H1 (cell line): ENCODE results near the gene OR6M1. TPM values are rescaled to one million over a fixed set of nuclear protein-coding genes. Genes with fewer than 3 reads are reported as not detected.

Experiments used
- CTCF ChIA-PET: fragments of 300-600 bp; sonication (Branson Sonifier 250); formaldehyde crosslinking; loops from one replicate; lab custom pipeline; 2021; ENCODE audit not compliant: partially characterized antibody; lab: Charles Lee
- POLR2A ChIA-PET: fragments of 300-600 bp; sonication (Branson Sonifier 250); formaldehyde crosslinking; loops from one replicate; lab custom pipeline; 2021; ENCODE audit warnings: inconsistent platforms; ENCODE audit not compliant: partially characterized antibody; lab: Charles Lee
- DNase-seq, 2 experiments: peaks; one replicate each; pipeline versions ENCODE4 v3.0.0 to v3.0.0-alpha.2; 2010 to 2022; ENCODE audit warnings: low spot score in 2 of 2, low read depth in 1 of 2, mixed read lengths in 1 of 2
- FAIRE-seq: peaks from 2 replicates; lab custom pipeline; 2011; peaks lifted over from hg19 to GRCh38; lab: Jason Lieb, UNC
- H2AFZ ChIP-seq: 2 replicates; pipeline ENCODE4 v1.8.1; 2012; ENCODE audit warnings: low read length, inconsistent platforms
- H2AK5ac ChIP-seq: 2 replicates; pipeline ENCODE4 v1.6.1; 2013; ENCODE audit warnings: low read depth, low read length
- H2BK120ac ChIP-seq: replicated peaks from 2 replicates; pipeline ENCODE3; 2013; ENCODE audit warnings: low read depth, low read length, inconsistent platforms
- H2BK12ac ChIP-seq: 2 replicates; pipeline ENCODE4 v1.6.1; 2013; ENCODE audit warnings: low read depth, low read length
- H2BK15ac ChIP-seq: 2 replicates; pipeline ENCODE4 v1.6.1; 2013; ENCODE audit warnings: low read length
- H2BK20ac ChIP-seq: 2 replicates; pipeline ENCODE4 v1.6.1; 2013; ENCODE audit warnings: low read length
- H2BK5ac ChIP-seq: 2 replicates; pipeline ENCODE4 v1.6.1; 2013; ENCODE audit warnings: low read depth, low read length
- H3K14ac ChIP-seq: 2 replicates; pipeline ENCODE4 v1.6.1; 2013; ENCODE audit warnings: inconsistent platforms; ENCODE audit not compliant: insufficient read length
- H3K18ac ChIP-seq: 2 replicates; pipeline ENCODE4 v1.6.1; 2013; ENCODE audit warnings: low read length; ENCODE audit errors: extremely low read depth
- H3K23ac ChIP-seq: 2 replicates; pipeline ENCODE4 v1.6.1; 2013; ENCODE audit warnings: inconsistent platforms; ENCODE audit not compliant: insufficient read length
- H3K23me2 ChIP-seq: 2 replicates; pipeline ENCODE4 v1.6.1; 2013; ENCODE audit warnings: low read depth, low read length
- H3K27ac ChIP-seq: 2 replicates; pipeline ENCODE4 v1.6.1; 2011; ENCODE audit warnings: low read depth, low read length, inconsistent platforms
- H3K27me3 ChIP-seq, 4 experiments: replicated peaks in 1 of 4; 1 replicate in 1 of 4; 2 replicates in 3 of 4; pipeline versions ENCODE4 v1.6.1 to v1.8.1; 2011 to 2013; ENCODE audit warnings: low read length in 3 of 4, mild to moderate bottlenecking in 3 of 4, inconsistent platforms in 2 of 4, mixed read lengths in 2 of 4, moderate library complexity in 1 of 4; ENCODE audit not compliant: control insufficient read depth in 3 of 4, insufficient read depth in 3 of 4; ENCODE audit errors: extremely low read depth in 1 of 4
- H3K36me3 ChIP-seq, 4 experiments: 2 replicates each; pipeline versions ENCODE4 v1.6.1 to v1.8.1; 2011 to 2013; ENCODE audit warnings: mild to moderate bottlenecking in 4 of 4, low read length in 3 of 4, moderate library complexity in 2 of 4, control low read depth in 1 of 4, inconsistent platforms in 1 of 4; ENCODE audit not compliant: insufficient read depth in 4 of 4, control insufficient read depth in 2 of 4
- H3K4ac ChIP-seq: replicated peaks from 2 replicates; pipeline ENCODE3; 2013; ENCODE audit warnings: low read length, low read depth, mixed read lengths, inconsistent platforms; ENCODE audit not compliant: insufficient read length
- H3K4me1 ChIP-seq, 4 experiments: replicated peaks in 1 of 4; 1 replicate in 1 of 4; 2 replicates in 3 of 4; pipeline versions ENCODE4 v1.6.1 to v1.8.1; 2011 to 2013; ENCODE audit warnings: low read length in 3 of 4, inconsistent platforms in 2 of 4, mixed read lengths in 1 of 4; ENCODE audit not compliant: insufficient read depth in 4 of 4, control insufficient read depth in 3 of 4
- H3K4me2 ChIP-seq, 2 experiments: 2 replicates each; pipeline versions ENCODE4 v1.6.1 to v1.8.1; 2011 to 2013; ENCODE audit warnings: low read depth in 2 of 2, low read length in 2 of 2, control low read depth in 1 of 2, inconsistent platforms in 1 of 2, mild to moderate bottlenecking in 1 of 2; ENCODE audit not compliant: insufficient read depth in 1 of 2
- H3K4me3 ChIP-seq, 4 experiments: fragments of 200-600, 300-600 bp in 1 of 4; sonication (generic), shearing (Covaris generic), sonication (Bioruptor Twin) in 1 of 4; 2 replicates each; pipeline versions ENCODE4 v1.5.1 to v1.8.1; 2011 to 2016; ENCODE audit warnings: low read length in 4 of 4, low read depth in 3 of 4, control low read depth in 2 of 4, inconsistent platforms in 2 of 4, mild to moderate bottlenecking in 2 of 4, mixed read lengths in 1 of 4, moderate library complexity in 1 of 4; ENCODE audit not compliant: insufficient read depth in 2 of 4; ENCODE audit errors: extremely low read depth in 1 of 4
- H3K56ac ChIP-seq: replicated peaks from 2 replicates; pipeline ENCODE3; 2013; ENCODE audit warnings: low read depth, mild to moderate bottlenecking, mixed read lengths, low read length, inconsistent platforms; ENCODE audit not compliant: insufficient read length
- H3K79me1 ChIP-seq: 2 replicates; pipeline ENCODE4 v1.6.1; 2013; ENCODE audit warnings: low read depth, low read length, control low read depth
- H3K79me2 ChIP-seq, 2 experiments: 2 replicates each; pipeline versions ENCODE4 v1.6.1 to v1.8.1; 2012 to 2013; ENCODE audit warnings: low read length in 2 of 2, mild to moderate bottlenecking in 2 of 2, inconsistent platforms in 1 of 2; ENCODE audit not compliant: insufficient read depth in 2 of 2, control insufficient read depth in 1 of 2
- H3K9ac ChIP-seq, 4 experiments: replicated peaks in 1 of 4; 1 replicate in 1 of 4; 2 replicates in 3 of 4; pipeline versions ENCODE4 v1.6.1 to v1.8.1; 2011 to 2013; ENCODE audit warnings: low read depth in 3 of 4, low read length in 3 of 4, control low read depth in 2 of 4, mild to moderate bottlenecking in 2 of 4, moderate library complexity in 2 of 4, inconsistent platforms in 1 of 4; ENCODE audit errors: extremely low read depth in 1 of 4
- H3K9me3 ChIP-seq, 2 experiments: 2 replicates each; pipeline versions ENCODE4 v1.6.1 to v1.8.1; 2012 to 2013; ENCODE audit warnings: mild to moderate bottlenecking in 2 of 2, moderate library complexity in 2 of 2, control low read depth in 1 of 2, inconsistent platforms in 1 of 2, low read depth in 1 of 2, low read length in 1 of 2, mixed read lengths in 1 of 2; ENCODE audit not compliant: insufficient read depth in 2 of 2
- H4K20me1 ChIP-seq, 2 experiments: replicated peaks in 1 of 2; 2 replicates each; pipeline versions ENCODE3 to v1.8.1; 2011 to 2013; ENCODE audit warnings: inconsistent platforms in 2 of 2, low read length in 2 of 2, mild to moderate bottlenecking in 1 of 2; ENCODE audit not compliant: insufficient read depth in 2 of 2, control insufficient read depth in 1 of 2
- H4K5ac ChIP-seq: 2 replicates; pipeline ENCODE4 v1.6.1; 2013; ENCODE audit warnings: low read length, low read depth, mixed read lengths, inconsistent platforms; ENCODE audit not compliant: insufficient read length
- H4K8ac ChIP-seq: 2 replicates; pipeline ENCODE4 v1.8.0; 2013; ENCODE audit warnings: mild to moderate bottlenecking, moderate library complexity, low read length, inconsistent platforms; ENCODE audit not compliant: insufficient read depth; ENCODE audit errors: extremely low read depth
- H4K91ac ChIP-seq: replicated peaks from 2 replicates; pipeline ENCODE3; 2013; ENCODE audit warnings: low read length, mixed read lengths, inconsistent platforms; ENCODE audit not compliant: insufficient read length
- RFX5 ChIP-seq: IDR thresholded peaks from 2 replicates; pipeline ENCODE4 v1.6.1; 2011; ENCODE audit warnings: low read depth, low read length, improper control_type of control experiment, borderline replicate concordance
- SIX5 ChIP-seq: IDR thresholded peaks from 2 replicates; pipeline ENCODE4 v1.6.1; 2011; ENCODE audit warnings: mild to moderate bottlenecking, low read depth, low read length
- SP1 ChIP-seq: IDR thresholded peaks from 2 replicates; pipeline ENCODE4 v1.6.1; 2011; ENCODE audit warnings: low read depth, low read length
- SP2 ChIP-seq: IDR thresholded peaks from 2 replicates; pipeline ENCODE4 v1.6.1; 2012; ENCODE audit warnings: mild to moderate bottlenecking, low read length, inconsistent platforms
- SUZ12 ChIP-seq: fragments of 200-600 bp; sonication (generic); IDR thresholded peaks from 2 replicates; pipeline ENCODE4 v1.6.1; 2012; ENCODE audit warnings: mild to moderate bottlenecking, inconsistent platforms, low read length, moderate library complexity, mixed read lengths
- TAF7 ChIP-seq: optimal IDR thresholded peaks from 2 replicates; pipeline ENCODE3; 2011; ENCODE audit warnings: low read depth, mild to moderate bottlenecking, inconsistent platforms, low read length, moderate library complexity, borderline replicate concordance
- TEAD4 ChIP-seq: IDR thresholded peaks from 2 replicates; pipeline ENCODE4 v1.6.1; 2012; ENCODE audit warnings: low read depth, low read length, inconsistent platforms, mixed read lengths
- ZNF274 ChIP-seq: IDR thresholded peaks from 2 replicates; pipeline ENCODE4 v1.7.0; 2012; ENCODE audit warnings: low read length, borderline replicate concordance; ENCODE audit errors: extremely low read depth
- WGBS, 2 experiments: shearing (Covaris generic) in 1 of 2; methylation state at CpG; one replicate each; pipeline versions ENCODE4 v1.1.6 to v1.1.7; 2013 to 2015; ENCODE audit warnings: low lambda C conversion rate in 2 of 2, mixed read lengths in 2 of 2, inconsistent platforms in 1 of 2, low coverage in 1 of 2, missing lambda C conversion rate in 1 of 2; ENCODE audit not compliant: insufficient replicate concordance in 2 of 2, insufficient coverage in 1 of 2, insufficient read length in 1 of 2; ENCODE audit errors: extremely low coverage in 1 of 2, missing lambda C conversion rate in 1 of 2; 5-methylcytosine and 5-hydroxymethylcytosine counted together
- polyA plus RNA-seq, 7 experiments: library from polyadenylated mRNA; depleted of rRNA in 3 of 7; stranded (reverse) in 5 of 7; unstranded in 2 of 7; fragments of >200 nt in 5 of 7; fragments of 200-250 nt in 2 of 7; gene quantifications; 1 replicate in 5 of 7; 2 replicates in 1 of 7; 4 replicates in 1 of 7; pipeline versions ENCODE4 v1.2.1 to v1.2.3, GENCODE V29; 2011 to 2013; ENCODE audit warnings: missing spikeins in 2 of 7, mixed read lengths in 2 of 7
- total RNA-seq: library from RNA; stranded (reverse); fragmentation: NEBNext Ultra II Directional; extraction: Animal tissue kit (Norgen Biotek cat#: 25700); gene quantifications from 2 replicates; pipeline ENCODE4 v1.2.1, GENCODE V29; 2021

OR6M1 gene
- total and polyA plus RNA-seq, 2 of the 8 experiments (the other 6 are each of a cell fraction or from before 2014, with no cell fraction given): not detected

GRCh38 chr11:123765601-123766000 lies 40.5 kb downstream of the OR6M1 start:
- DNase-seq (no peak), FAIRE-seq (no peak)
- H3K79me2 ChIP-seq: no peaks in the 10 kb centered on the region
- no peaks in the 10 kb centered on the region for H3K27me3 ChIP-seq
- no peak overlapping the region for H2BK5ac ChIP-seq
- H2BK12ac ChIP-seq: no peak overlapping the region
- H3K79me1 ChIP-seq: no peaks in the 10 kb centered on the region
- ChIA-PET POLR2A (interaction anchor here (1.2 to 1.4 kb wide), 2 partner anchors 12 to 19 kb away, joined by 3 read pairs; no protein-coding TSS in a partner anchor), CTCF (interaction anchor here (1.5 kb wide), 1 partner anchor 10 kb away, joined by 5 read pairs; no protein-coding TSS in a partner anchor)
- no peak overlapping the region for H4K8ac ChIP-seq
- H3K18ac ChIP-seq: no peak overlapping the region
- H3K23me2 ChIP-seq: no peaks in the 10 kb centered on the region
- no peak overlapping the region for H3K9ac ChIP-seq
- H3K9me3 ChIP-seq: peaks cover 12 to 14% of the 10 kb centered on the region in 2 experiments
- no peaks in the 10 kb centered on the region; a peak in 1 of 7 replicates for H3K4me1 ChIP-seq
- no peak overlapping the region for H3K4me2 ChIP-seq
- peaks cover 0 to 7% (median 3%) of the 10 kb centered on the region in 4 experiments; a peak in 2 of 8 replicates for H3K36me3 ChIP-seq
- no peak overlapping the region for H2AFZ ChIP-seq
- H3K27ac ChIP-seq: no peak overlapping the region
- H2BK15ac ChIP-seq: no peak overlapping the region
- H3K23ac ChIP-seq: no peak overlapping the region
- H4K91ac ChIP-seq: no peak overlapping the region
- H3K14ac ChIP-seq: no peak overlapping the region
- H2BK20ac ChIP-seq: no peak overlapping the region
- H3K56ac ChIP-seq: no peak overlapping the region
- no peak overlapping the region for H3K4me3 ChIP-seq
- 90% methylated on average over 1 of the region's 1 CpG; no CpG with 5 or more reads in 1 of the 2 experiments for WGBS, 2 experiments
- no peak for TF ChIP-seq SUZ12
- no peak for TF ChIP-seq SP2
- no peak for TF ChIP-seq SIX5
- no peak for TF ChIP-seq SP1
- TF ChIP-seq ZNF274: no peak
- TF ChIP-seq RFX5: no peak
- TF ChIP-seq TEAD4: no peak
- TF ChIP-seq TAF7: no peak
- H2AK5ac ChIP-seq: no peak overlapping the region
- H4K20me1 ChIP-seq: no peaks in the 10 kb centered on the region
- H3K4ac ChIP-seq: no peak overlapping the region
- no peak overlapping the region for H2BK120ac ChIP-seq
- H4K5ac ChIP-seq: no peak overlapping the region
